Measurements from ENCODE around the gene CDC42EP1. TPM values are rescaled to one million over a fixed set of nuclear protein-coding genes. Genes with fewer than 3 reads are reported as not detected.
A peak's percentile ranks its signal among the peaks of the same experiment; 100 is the strongest.

CDC42EP1 gene
- total and polyA plus RNA-seq, 2 donors (not counting 3 experiments of a cell fraction or from before 2014, with no cell fraction given) = 82.2 to 141 TPM

- dilution Hi-C loops (cut with MboI; ENCODE audit: extremely low pct_ligation_motif_present, low sequenced_read_pairs) = no loop called here
- no peak overlapping the region for H3K9ac ChIP-seq (replicated peaks; ENCODE audit: extremely low read depth, insufficient read depth, low read length)
- no peak overlapping the region for H3K27ac ChIP-seq (ENCODE audit: insufficient read depth, low read depth, low read length)
- intact Hi-C loops (cut with micrococcal nuclease) = loop anchor here (1.0 kb wide), 1 partner anchor 10 kb away; no protein-coding TSS in a partner anchor
- peak; percentile 67 for FAIRE-seq
- TF ChIP-seq EZH2 (IDR thresholded peaks at IDR 0.05; ENCODE audit: borderline replicate concordance, low read depth, low read length, severe bottlenecking) = no peak
- TF ChIP-seq MAX (IDR thresholded peaks at IDR 0.05; ENCODE audit: insufficient read depth, insufficient read length) = no peak
- TF ChIP-seq FOS (IDR thresholded peaks at IDR 0.05; ENCODE audit: borderline replicate concordance, insufficient read depth, low read length) = no peak
- TF ChIP-seq POLR2AphosphoS5 (IDR thresholded peaks at IDR 0.05; ENCODE audit: insufficient read depth, low read depth, low read length) = no peak
- TF ChIP-seq MYC (IDR thresholded peaks at IDR 0.05; ENCODE audit: low read depth, low read length) = no peak
- no peak for TF ChIP-seq CTCF (IDR thresholded peaks at IDR 0.05; ENCODE audit: extremely low read depth in 1 of 2, insufficient read depth in 1 of 2, low read depth in 1 of 2, low read length in 2 of 2)
- no peak for TF ChIP-seq JUN (IDR thresholded peaks at IDR 0.05; ENCODE audit: borderline replicate concordance, insufficient read depth, insufficient read length, low read depth)
- no peak for TF ChIP-seq GATA2 (IDR thresholded peaks at IDR 0.05; ENCODE audit: insufficient read depth, insufficient read length, low read depth, low read length)
- TF ChIP-seq POLR2A (IDR thresholded peaks at IDR 0.05; ENCODE audit: low read depth, low read length) = no peak
- BruUV-seq (replicated peaks) = no TSS peak
- H3K9me1 ChIP-seq (replicated peaks; ENCODE audit: control insufficient read depth, extremely low read depth, insufficient read depth, low read length) = no peaks in the 10 kb centered on the region
- H3K79me2 ChIP-seq (ENCODE audit: control insufficient read depth, insufficient read depth, low read length) = peaks cover 10% of the 10 kb centered on the region
- H3K36me3 ChIP-seq (ENCODE audit: control insufficient read depth in 2 of 2, extremely low read depth in 1 of 2, insufficient read depth in 2 of 2, low read length in 2 of 2) = no peaks in the 10 kb centered on the region
- ChIA-PET POLR2A (no interaction called here), CTCF (interaction anchor here (1.7 to 21.8 kb wide), 2 partner anchors 11 kb away, joined by 10 to 977 read pairs; no protein-coding TSS in a partner anchor)
- DNase-seq (ENCODE audit: low read depth, low spot score) = no peak
- H3K4me1 ChIP-seq (ENCODE audit: control insufficient read depth, extremely low read depth, insufficient read depth, low read length) = peaks cover 32% of the 10 kb centered on the region
- H3K4me3 ChIP-seq (replicated peaks in 1 of 3; ENCODE audit: insufficient read depth in 1 of 3, low read depth in 1 of 3, low read length in 3 of 3) = no peak overlapping the region
- H4K20me1 ChIP-seq (replicated peaks; ENCODE audit: control insufficient read depth, extremely low read depth, insufficient read depth, low read length) = no peaks in the 10 kb centered on the region
- no peaks in the 10 kb centered on the region for H3K9me3 ChIP-seq (replicated peaks; ENCODE audit: control insufficient read depth, insufficient read depth, low read length)
- H2AFZ ChIP-seq (ENCODE audit: low read depth, low read length) = no peak overlapping the region
- no peaks in the 10 kb centered on the region for H3K27me3 ChIP-seq (ENCODE audit: control insufficient read depth in 2 of 2, insufficient read depth in 2 of 2, low read length in 2 of 2)
- no peak overlapping the region for H3K4me2 ChIP-seq (ENCODE audit: insufficient read depth, low read length)
Observed at GRCh38 chr22:37556710-37557109, 3.6 kb upstream of the CDC42EP1 start.

Measured in endothelial cell of umbilical vein (primary cell).